BE2C (cell line): ENCODE data around the gene TENM4.

Experiments used
- DNase-seq: peaks from one replicate; pipeline ENCODE4 v3.0.0-alpha.2; 2020
- H3K27me3 ChIP-seq: fragments of 250-450 bp; sonication (Bioruptor Pico); 2 replicates; pipeline ENCODE4 v1.5.1; 2020; ENCODE audit warnings: mild to moderate bottlenecking
- H3K36me3 ChIP-seq: fragments of 250-450 bp; sonication (Bioruptor Pico); 2 replicates; pipeline ENCODE4 v1.5.1; 2020; ENCODE audit warnings: mild to moderate bottlenecking
- H3K4me1 ChIP-seq: fragments of 250-450 bp; sonication (Bioruptor Pico); 2 replicates; pipeline ENCODE4 v1.5.1; 2020
- H3K4me3 ChIP-seq: 2 replicates; pipeline ENCODE4 v1.5.1; 2011; ENCODE audit warnings: low read depth, low read length
- H3K9me3 ChIP-seq: fragments of 250-450 bp; sonication (Bioruptor Pico); 2 replicates; pipeline ENCODE4 v1.5.1; 2020
- TF ChIP-seq, protein P1 (sequence below): IDR thresholded peaks from 2 replicates; pipeline ENCODE4 v1.5.1; 2012; ENCODE audit warnings: mild to moderate bottlenecking, low read depth, low read length

TENM4 gene

DNA sequence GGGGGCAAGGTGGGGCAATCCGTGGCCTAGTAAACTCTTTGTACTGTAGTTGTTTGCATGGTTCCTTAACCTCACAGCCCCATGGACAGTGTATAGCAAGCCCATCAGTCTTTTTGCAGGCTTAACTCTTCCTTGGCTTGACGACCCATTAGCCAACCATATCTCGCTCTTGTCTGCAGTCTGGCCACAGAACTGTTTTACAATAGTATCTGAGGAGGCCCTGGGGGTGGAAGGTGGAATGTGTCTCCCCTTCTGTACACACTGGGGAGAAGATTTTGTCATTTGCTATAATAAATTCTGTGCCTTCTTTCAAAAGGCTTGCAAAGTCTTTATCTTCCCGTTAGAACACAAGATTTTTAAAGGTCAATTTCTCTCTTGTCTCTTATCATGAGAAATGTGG is 675.9 kb downstream of the TENM4 start:
- TF ChIP-seq, protein P1, sequence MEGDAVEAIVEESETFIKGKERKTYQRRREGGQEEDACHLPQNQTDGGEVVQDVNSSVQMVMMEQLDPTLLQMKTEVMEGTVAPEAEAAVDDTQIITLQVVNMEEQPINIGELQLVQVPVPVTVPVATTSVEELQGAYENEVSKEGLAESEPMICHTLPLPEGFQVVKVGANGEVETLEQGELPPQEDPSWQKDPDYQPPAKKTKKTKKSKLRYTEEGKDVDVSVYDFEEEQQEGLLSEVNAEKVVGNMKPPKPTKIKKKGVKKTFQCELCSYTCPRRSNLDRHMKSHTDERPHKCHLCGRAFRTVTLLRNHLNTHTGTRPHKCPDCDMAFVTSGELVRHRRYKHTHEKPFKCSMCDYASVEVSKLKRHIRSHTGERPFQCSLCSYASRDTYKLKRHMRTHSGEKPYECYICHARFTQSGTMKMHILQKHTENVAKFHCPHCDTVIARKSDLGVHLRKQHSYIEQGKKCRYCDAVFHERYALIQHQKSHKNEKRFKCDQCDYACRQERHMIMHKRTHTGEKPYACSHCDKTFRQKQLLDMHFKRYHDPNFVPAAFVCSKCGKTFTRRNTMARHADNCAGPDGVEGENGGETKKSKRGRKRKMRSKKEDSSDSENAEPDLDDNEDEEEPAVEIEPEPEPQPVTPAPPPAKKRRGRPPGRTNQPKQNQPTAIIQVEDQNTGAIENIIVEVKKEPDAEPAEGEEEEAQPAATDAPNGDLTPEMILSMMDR: no peak
- Histone ChIP-seq H3K9me3 (no peaks in the 10 kb centered on the region), H3K4me3 (no peak overlapping the region), H3K36me3 (peaks cover 39% of the 10 kb centered on the region), H3K27me3 (no peaks in the 10 kb centered on the region), H3K4me1 (peaks cover 10% of the 10 kb centered on the region)
- DNase-seq: no peak

DNA sequence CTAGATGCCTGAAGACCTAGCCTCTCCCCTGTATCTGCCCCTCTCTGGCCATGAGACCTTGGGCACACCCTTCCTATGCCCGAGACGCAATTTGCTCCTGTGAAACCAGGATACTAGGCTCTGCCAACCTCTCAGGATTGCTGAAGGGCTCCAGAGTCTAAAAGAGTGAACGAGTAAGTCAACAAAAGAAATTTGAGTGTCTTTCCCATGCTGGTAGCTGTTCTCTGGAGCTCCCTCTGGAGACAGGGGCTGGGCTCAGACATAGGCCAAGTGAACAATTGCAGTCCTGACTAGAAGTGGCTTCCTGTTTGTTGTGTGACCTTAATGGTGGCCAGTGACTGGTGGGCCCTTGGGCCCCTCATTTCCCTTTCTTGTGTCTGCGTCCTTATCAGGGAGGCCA is 677.2 kb downstream of the TENM4 start:
- Histone ChIP-seq H3K4me1 (peaks cover 10% of the 10 kb centered on the region), H3K36me3 (peaks cover 29% of the 10 kb centered on the region), H3K4me3 (no peak overlapping the region), H3K9me3 (no peaks in the 10 kb centered on the region), H3K27me3 (no peaks in the 10 kb centered on the region)
- TF ChIP-seq, protein P1: no peak
- no peak for DNase-seq

DNA sequence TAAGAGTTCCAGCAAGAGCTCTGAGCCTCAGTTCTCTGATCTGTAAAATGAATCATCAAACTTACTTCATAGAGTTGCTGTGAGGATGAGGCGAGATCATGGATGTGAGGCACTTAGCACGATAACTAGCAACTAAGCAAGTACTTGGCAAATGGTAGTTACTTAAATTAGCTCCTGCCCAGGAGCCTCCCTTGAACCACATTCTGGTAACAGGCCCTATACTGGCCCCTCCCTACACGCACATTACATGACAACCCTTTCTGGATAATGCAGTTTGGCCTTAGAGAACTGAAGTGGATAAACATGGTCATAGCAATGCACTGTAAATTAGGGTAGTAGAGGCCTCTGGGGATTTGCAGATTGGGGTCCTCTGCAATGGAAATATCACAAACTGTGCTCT is 678.7 kb downstream of the TENM4 start:
- no peak overlapping the region for H3K4me3 ChIP-seq
- H3K36me3 ChIP-seq: peaks cover 26% of the 10 kb centered on the region
- DNase-seq: no peak
- H3K27me3 ChIP-seq: no peaks in the 10 kb centered on the region
- TF ChIP-seq, protein P1: no peak
- no peaks in the 10 kb centered on the region; the same call in none of the 2 replicates for H3K4me1 ChIP-seq
- no peaks in the 10 kb centered on the region for H3K9me3 ChIP-seq

DNA sequence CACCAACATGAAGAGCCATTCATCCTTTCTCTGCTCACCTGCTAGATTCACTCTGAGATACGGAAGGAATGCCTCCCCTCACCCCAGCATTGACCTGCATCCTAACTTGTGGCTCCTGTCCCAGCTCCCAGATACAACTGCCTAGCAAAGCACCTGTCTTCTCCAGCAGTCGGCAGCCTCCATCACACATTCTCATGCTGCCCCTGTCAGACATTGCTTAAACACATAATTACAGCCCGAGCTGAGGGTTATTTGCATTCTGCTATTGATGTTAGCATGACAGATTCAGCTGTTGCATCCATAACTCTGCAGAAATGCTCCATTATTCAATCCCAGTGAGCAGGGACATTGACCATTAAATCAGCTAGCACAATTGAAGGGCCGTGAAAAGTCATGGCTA is 681.8 kb downstream of the TENM4 start:
- no peak for DNase-seq
- no peaks in the 10 kb centered on the region for H3K9me3 ChIP-seq

DNA sequence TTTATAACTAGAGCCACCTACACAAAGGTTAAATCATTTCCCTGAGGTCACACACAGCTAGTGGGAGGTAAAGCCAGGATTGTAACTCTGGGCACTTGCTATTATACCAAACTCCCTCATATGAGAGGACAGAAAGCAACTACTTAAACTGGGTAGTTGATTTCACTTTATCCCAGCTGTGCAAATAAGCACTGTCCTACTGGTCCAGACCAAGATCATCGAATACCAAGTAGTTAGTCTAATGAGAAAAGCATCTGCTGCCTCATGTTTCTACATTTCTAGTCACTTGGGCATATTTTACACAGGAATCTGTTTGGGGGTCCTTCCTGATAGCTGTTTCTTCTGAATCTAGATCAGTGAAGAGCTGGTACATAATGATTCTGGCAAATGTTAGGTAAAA is 687.5 kb downstream of the TENM4 start:
- peaks cover 39% of the 10 kb centered on the region for H3K36me3 ChIP-seq
- no peak for DNase-seq
- peaks cover 21% of the 10 kb centered on the region for H3K4me1 ChIP-seq
- no peaks in the 10 kb centered on the region for H3K27me3 ChIP-seq
- TF ChIP-seq, protein P1: no peak
- no peaks in the 10 kb centered on the region for H3K9me3 ChIP-seq
- H3K4me3 ChIP-seq: no peak overlapping the region

More for the DNA sequence above, 681.8 kb downstream of the TENM4 start:
- peaks cover 34% of the 10 kb centered on the region for H3K36me3 ChIP-seq
- TF ChIP-seq, protein P1: no peak
- no peaks in the 10 kb centered on the region; the same call in 1 of the 2 replicates for H3K4me1 ChIP-seq
- no peaks in the 10 kb centered on the region for H3K27me3 ChIP-seq
- no peak overlapping the region for H3K4me3 ChIP-seq

DNA sequence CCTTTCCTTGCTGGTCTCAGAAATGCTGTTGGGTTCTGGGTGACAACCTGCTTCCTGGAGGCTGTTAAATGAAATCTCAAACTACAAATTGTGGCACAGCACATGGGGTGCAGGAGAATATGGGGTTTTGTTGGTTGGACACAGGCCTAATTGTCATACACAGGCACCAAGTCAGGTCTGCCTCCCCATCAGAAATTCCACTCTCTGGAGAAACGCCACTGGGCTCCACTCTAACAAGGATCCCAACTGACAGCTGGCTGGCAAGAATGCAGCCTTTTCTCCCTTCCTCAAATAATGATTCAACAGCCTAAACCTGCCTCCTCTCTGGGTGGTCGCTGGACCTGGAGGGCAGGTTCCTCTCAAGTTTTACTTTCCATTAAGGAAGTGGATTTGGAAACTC is 688.3 kb downstream of the TENM4 start:
- no peak overlapping the region for H3K4me3 ChIP-seq
- DNase-seq: no peak
- H3K4me1 ChIP-seq: peaks cover 29% of the 10 kb centered on the region
- peaks cover 37% of the 10 kb centered on the region for H3K36me3 ChIP-seq
- TF ChIP-seq, protein P1: no peak
- H3K9me3 ChIP-seq: no peaks in the 10 kb centered on the region
- no peaks in the 10 kb centered on the region for H3K27me3 ChIP-seq
